Colonic mucosa (tissue), 4 donors: ENCODE data around the gene EVI5. TPM values are rescaled to one million over a fixed set of nuclear protein-coding genes. Genes with fewer than 3 reads are reported as not detected.

ENCODE experiments used
- DNase-seq: peaks from one replicate; pipeline ENCODE4 v3.0.0-alpha.2; 2020
- H3K27ac ChIP-seq: fragments of 200-600 bp; one replicate; pipeline ENCODE4 v1.8.0; 2021
- H3K27me3 ChIP-seq: fragments of 200-600 bp; one replicate; pipeline ENCODE4 v1.8.0; 2021
- H3K36me3 ChIP-seq: fragments of 200-600 bp; one replicate; pipeline ENCODE4 v1.8.0; 2021
- H3K4me1 ChIP-seq: fragments of 200-600 bp; one replicate; pipeline ENCODE4 v1.8.0; 2021; ENCODE audit warnings: mild to moderate bottlenecking
- H3K4me3 ChIP-seq: fragments of 200-600 bp; one replicate; pipeline ENCODE4 v1.8.0; 2021
- H3K9ac ChIP-seq, 2 donors: one replicate each; pipeline ENCODE4 v1.7.0; 2013; ENCODE audit warnings: control low read depth in 2 of 2, low read depth in 2 of 2, low read length in 2 of 2
- H3K9me3 ChIP-seq: fragments of 200-600 bp; one replicate; pipeline ENCODE4 v1.8.0; 2021
- CTCF ChIP-seq: fragments of 200-600 bp; IDR thresholded peaks from one replicate; pipeline ENCODE4 v1.8.0; 2022; ENCODE audit warnings: antibody characterized with exemption, mild to moderate bottlenecking
- intact Hi-C: fragments of 100-400 bp; cut with DNase I; formaldehyde crosslinking; loops from one replicate; pipeline ENCODE4 v1.14.1; 2022
- total RNA-seq, 2 donors: library from RNA; stranded (reverse); fragmentation: NEBNext Ultra II Directional in 1 of 2; extraction: Animal tissue kit (Norgen Biotek cat#: 25700) in 1 of 2; gene quantifications; one replicate each; pipeline ENCODE4 v1.2.1, GENCODE V29; 2021
- donor health status: healthy.
- donor health status: DM: no; HTN: no; CAD: no.
- donor health status: DM: no; HTN: no; CAD: no.

EVI5 gene
- total RNA-seq, 2 donors from 2014 or later = 23.9 to 29.0 TPM

GRCh38 chr1:92480200-92480812 is 304.6 kb downstream of the EVI5 start:
- intact Hi-C loops = loop anchor here (10.0 kb wide), 1 partner anchor 166 kb away; no protein-coding TSS in a partner anchor
- peak; percentile 25 for DNase-seq
- Histone ChIP-seq H3K4me3 (peak overlapping the region; percentile 18), H3K9me3 (no peaks in the 10 kb centered on the region), H3K27ac (no peak overlapping the region), H3K9ac (no peak overlapping the region), H3K4me1 (peaks cover 28% of the 10 kb centered on the region), H3K27me3 (peaks cover 58% of the 10 kb centered on the region), H3K36me3 (no peaks in the 10 kb centered on the region)
- no peak for TF ChIP-seq CTCF

GRCh38 chr1:92479587-92479986 is 305.3 kb downstream of the EVI5 start:
- no peak overlapping the region for H3K9ac ChIP-seq
- intact Hi-C loops = no loop called here
- no peak for DNase-seq
- H3K36me3 ChIP-seq = no peaks in the 10 kb centered on the region
- H3K27me3 ChIP-seq = peaks cover 51% of the 10 kb centered on the region
- no peak for TF ChIP-seq CTCF
- peaks cover 21% of the 10 kb centered on the region for H3K4me1 ChIP-seq
- no peak overlapping the region for H3K4me3 ChIP-seq
- no peak overlapping the region for H3K27ac ChIP-seq
- no peaks in the 10 kb centered on the region for H3K9me3 ChIP-seq

GRCh38 chr1:92478393-92478792 is 306.5 kb downstream of the EVI5 start:
- Histone ChIP-seq H3K4me1 (peaks cover 13% of the 10 kb centered on the region), H3K36me3 (no peaks in the 10 kb centered on the region), H3K9me3 (no peaks in the 10 kb centered on the region), H3K4me3 (no peak overlapping the region), H3K27me3 (peaks cover 39% of the 10 kb centered on the region), H3K9ac (no peak overlapping the region), H3K27ac (no peak overlapping the region)
- intact Hi-C loops = no loop called here
- TF ChIP-seq CTCF = no peak
- no peak for DNase-seq

GRCh38 chr1:92476071-92476631 is 308.8 kb downstream of the EVI5 start:
- no peak for DNase-seq
- Histone ChIP-seq H3K27ac (no peak overlapping the region), H3K36me3 (no peaks in the 10 kb centered on the region), H3K27me3 (peaks cover 17% of the 10 kb centered on the region), H3K4me1 (peaks cover 3% of the 10 kb centered on the region), H3K9ac (no peak overlapping the region), H3K9me3 (no peaks in the 10 kb centered on the region), H3K4me3 (no peak overlapping the region)
- intact Hi-C loops = no loop called here
- no peak for TF ChIP-seq CTCF

GRCh38 chr1:92475029-92475428 is 309.9 kb downstream of the EVI5 start:
- intact Hi-C loops = no loop called here
- Histone ChIP-seq H3K27ac (no peak overlapping the region), H3K36me3 (no peaks in the 10 kb centered on the region), H3K4me1 (no peaks in the 10 kb centered on the region), H3K9ac (no peak overlapping the region), H3K27me3 (peaks cover 6% of the 10 kb centered on the region), H3K9me3 (no peaks in the 10 kb centered on the region), H3K4me3 (no peak overlapping the region)
- DNase-seq = no peak
- no peak for TF ChIP-seq CTCF
